Measurements from ENCODE around the gene PLS1.

DNA sequence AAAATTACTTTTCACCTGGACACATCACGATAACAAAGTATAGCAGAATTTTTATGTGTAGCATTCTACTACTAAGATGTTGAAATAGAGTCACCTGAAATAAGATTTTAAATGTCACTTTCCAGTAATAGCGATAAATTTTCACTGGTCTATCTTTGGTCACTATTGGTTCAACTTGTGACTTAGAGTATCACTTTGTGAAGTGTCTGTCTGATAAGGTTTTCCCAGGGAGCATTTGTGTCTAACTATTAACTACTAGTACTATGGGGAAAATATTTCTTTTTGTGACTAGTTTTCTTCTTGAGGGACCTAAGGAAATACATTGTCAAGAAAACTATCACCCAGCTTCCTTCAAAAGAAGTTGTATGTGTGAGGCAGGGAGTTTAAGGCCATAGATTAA lies 138.6 kb downstream of the PLS1 start:
- TF ChIP-seq, protein P1, sequence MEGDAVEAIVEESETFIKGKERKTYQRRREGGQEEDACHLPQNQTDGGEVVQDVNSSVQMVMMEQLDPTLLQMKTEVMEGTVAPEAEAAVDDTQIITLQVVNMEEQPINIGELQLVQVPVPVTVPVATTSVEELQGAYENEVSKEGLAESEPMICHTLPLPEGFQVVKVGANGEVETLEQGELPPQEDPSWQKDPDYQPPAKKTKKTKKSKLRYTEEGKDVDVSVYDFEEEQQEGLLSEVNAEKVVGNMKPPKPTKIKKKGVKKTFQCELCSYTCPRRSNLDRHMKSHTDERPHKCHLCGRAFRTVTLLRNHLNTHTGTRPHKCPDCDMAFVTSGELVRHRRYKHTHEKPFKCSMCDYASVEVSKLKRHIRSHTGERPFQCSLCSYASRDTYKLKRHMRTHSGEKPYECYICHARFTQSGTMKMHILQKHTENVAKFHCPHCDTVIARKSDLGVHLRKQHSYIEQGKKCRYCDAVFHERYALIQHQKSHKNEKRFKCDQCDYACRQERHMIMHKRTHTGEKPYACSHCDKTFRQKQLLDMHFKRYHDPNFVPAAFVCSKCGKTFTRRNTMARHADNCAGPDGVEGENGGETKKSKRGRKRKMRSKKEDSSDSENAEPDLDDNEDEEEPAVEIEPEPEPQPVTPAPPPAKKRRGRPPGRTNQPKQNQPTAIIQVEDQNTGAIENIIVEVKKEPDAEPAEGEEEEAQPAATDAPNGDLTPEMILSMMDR (IDR thresholded peaks at IDR 0.05), result no peak
- no peak for TF ChIP-seq POLR2A (IDR thresholded peaks at IDR 0.05)
